H1 (cell line): ENCODE results near the gene GALE. TPM values are rescaled to one million over a fixed set of nuclear protein-coding genes. Genes with fewer than 3 reads are reported as not detected.

Source experiments
- CTCF ChIA-PET: fragments of 300-600 bp; sonication (Branson Sonifier 250); formaldehyde crosslinking; loops from one replicate; lab custom pipeline; 2021; ENCODE audit not compliant: partially characterized antibody; lab: Charles Lee
- POLR2A ChIA-PET: fragments of 300-600 bp; sonication (Branson Sonifier 250); formaldehyde crosslinking; loops from one replicate; lab custom pipeline; 2021; ENCODE audit warnings: inconsistent platforms; ENCODE audit not compliant: partially characterized antibody; lab: Charles Lee
- DNase-seq, 2 experiments: peaks; one replicate each; pipeline versions ENCODE4 v3.0.0 to v3.0.0-alpha.2; 2010 to 2022; ENCODE audit warnings: low spot score in 2 of 2, low read depth in 1 of 2, mixed read lengths in 1 of 2
- FAIRE-seq: peaks from 2 replicates; lab custom pipeline; 2011; peaks lifted over from hg19 to GRCh38; lab: Jason Lieb, UNC
- H2AFZ ChIP-seq: 2 replicates; pipeline ENCODE4 v1.8.1; 2012; ENCODE audit warnings: low read length, inconsistent platforms
- H2AK5ac ChIP-seq: 2 replicates; pipeline ENCODE4 v1.6.1; 2013; ENCODE audit warnings: low read depth, low read length
- H2BK120ac ChIP-seq: replicated peaks from 2 replicates; pipeline ENCODE3; 2013; ENCODE audit warnings: low read depth, low read length, inconsistent platforms
- H2BK12ac ChIP-seq: 2 replicates; pipeline ENCODE4 v1.6.1; 2013; ENCODE audit warnings: low read depth, low read length
- H2BK15ac ChIP-seq: 2 replicates; pipeline ENCODE4 v1.6.1; 2013; ENCODE audit warnings: low read length
- H2BK20ac ChIP-seq: 2 replicates; pipeline ENCODE4 v1.6.1; 2013; ENCODE audit warnings: low read length
- H2BK5ac ChIP-seq: 2 replicates; pipeline ENCODE4 v1.6.1; 2013; ENCODE audit warnings: low read depth, low read length
- H3K14ac ChIP-seq: 2 replicates; pipeline ENCODE4 v1.6.1; 2013; ENCODE audit warnings: inconsistent platforms; ENCODE audit not compliant: insufficient read length
- H3K18ac ChIP-seq: 2 replicates; pipeline ENCODE4 v1.6.1; 2013; ENCODE audit warnings: low read length; ENCODE audit errors: extremely low read depth
- H3K23ac ChIP-seq: 2 replicates; pipeline ENCODE4 v1.6.1; 2013; ENCODE audit warnings: inconsistent platforms; ENCODE audit not compliant: insufficient read length
- H3K23me2 ChIP-seq: 2 replicates; pipeline ENCODE4 v1.6.1; 2013; ENCODE audit warnings: low read depth, low read length
- H3K27ac ChIP-seq: 2 replicates; pipeline ENCODE4 v1.6.1; 2011; ENCODE audit warnings: low read depth, low read length, inconsistent platforms
- H3K27me3 ChIP-seq, 4 experiments: replicated peaks in 1 of 4; 1 replicate in 1 of 4; 2 replicates in 3 of 4; pipeline versions ENCODE4 v1.6.1 to v1.8.1; 2011 to 2013; ENCODE audit warnings: low read length in 3 of 4, mild to moderate bottlenecking in 3 of 4, inconsistent platforms in 2 of 4, mixed read lengths in 2 of 4, moderate library complexity in 1 of 4; ENCODE audit not compliant: control insufficient read depth in 3 of 4, insufficient read depth in 3 of 4; ENCODE audit errors: extremely low read depth in 1 of 4
- H3K36me3 ChIP-seq, 4 experiments: 2 replicates each; pipeline versions ENCODE4 v1.6.1 to v1.8.1; 2011 to 2013; ENCODE audit warnings: mild to moderate bottlenecking in 4 of 4, low read length in 3 of 4, moderate library complexity in 2 of 4, control low read depth in 1 of 4, inconsistent platforms in 1 of 4; ENCODE audit not compliant: insufficient read depth in 4 of 4, control insufficient read depth in 2 of 4
- H3K4ac ChIP-seq: replicated peaks from 2 replicates; pipeline ENCODE3; 2013; ENCODE audit warnings: low read length, low read depth, mixed read lengths, inconsistent platforms; ENCODE audit not compliant: insufficient read length
- H3K4me1 ChIP-seq, 4 experiments: replicated peaks in 1 of 4; 1 replicate in 1 of 4; 2 replicates in 3 of 4; pipeline versions ENCODE4 v1.6.1 to v1.8.1; 2011 to 2013; ENCODE audit warnings: low read length in 3 of 4, inconsistent platforms in 2 of 4, mixed read lengths in 1 of 4; ENCODE audit not compliant: insufficient read depth in 4 of 4, control insufficient read depth in 3 of 4
- H3K4me2 ChIP-seq, 2 experiments: 2 replicates each; pipeline versions ENCODE4 v1.6.1 to v1.8.1; 2011 to 2013; ENCODE audit warnings: low read depth in 2 of 2, low read length in 2 of 2, control low read depth in 1 of 2, inconsistent platforms in 1 of 2, mild to moderate bottlenecking in 1 of 2; ENCODE audit not compliant: insufficient read depth in 1 of 2
- H3K4me3 ChIP-seq, 4 experiments: fragments of 200-600, 300-600 bp in 1 of 4; sonication (generic), shearing (Covaris generic), sonication (Bioruptor Twin) in 1 of 4; 2 replicates each; pipeline versions ENCODE4 v1.5.1 to v1.8.1; 2011 to 2016; ENCODE audit warnings: low read length in 4 of 4, low read depth in 3 of 4, control low read depth in 2 of 4, inconsistent platforms in 2 of 4, mild to moderate bottlenecking in 2 of 4, mixed read lengths in 1 of 4, moderate library complexity in 1 of 4; ENCODE audit not compliant: insufficient read depth in 2 of 4; ENCODE audit errors: extremely low read depth in 1 of 4
- H3K56ac ChIP-seq: replicated peaks from 2 replicates; pipeline ENCODE3; 2013; ENCODE audit warnings: low read depth, mild to moderate bottlenecking, mixed read lengths, low read length, inconsistent platforms; ENCODE audit not compliant: insufficient read length
- H3K79me1 ChIP-seq: 2 replicates; pipeline ENCODE4 v1.6.1; 2013; ENCODE audit warnings: low read depth, low read length, control low read depth
- H3K79me2 ChIP-seq, 2 experiments: 2 replicates each; pipeline versions ENCODE4 v1.6.1 to v1.8.1; 2012 to 2013; ENCODE audit warnings: low read length in 2 of 2, mild to moderate bottlenecking in 2 of 2, inconsistent platforms in 1 of 2; ENCODE audit not compliant: insufficient read depth in 2 of 2, control insufficient read depth in 1 of 2
- H3K9ac ChIP-seq, 4 experiments: replicated peaks in 1 of 4; 1 replicate in 1 of 4; 2 replicates in 3 of 4; pipeline versions ENCODE4 v1.6.1 to v1.8.1; 2011 to 2013; ENCODE audit warnings: low read depth in 3 of 4, low read length in 3 of 4, control low read depth in 2 of 4, mild to moderate bottlenecking in 2 of 4, moderate library complexity in 2 of 4, inconsistent platforms in 1 of 4; ENCODE audit errors: extremely low read depth in 1 of 4
- H3K9me3 ChIP-seq, 2 experiments: 2 replicates each; pipeline versions ENCODE4 v1.6.1 to v1.8.1; 2012 to 2013; ENCODE audit warnings: mild to moderate bottlenecking in 2 of 2, moderate library complexity in 2 of 2, control low read depth in 1 of 2, inconsistent platforms in 1 of 2, low read depth in 1 of 2, low read length in 1 of 2, mixed read lengths in 1 of 2; ENCODE audit not compliant: insufficient read depth in 2 of 2
- H4K20me1 ChIP-seq, 2 experiments: replicated peaks in 1 of 2; 2 replicates each; pipeline versions ENCODE3 to v1.8.1; 2011 to 2013; ENCODE audit warnings: inconsistent platforms in 2 of 2, low read length in 2 of 2, mild to moderate bottlenecking in 1 of 2; ENCODE audit not compliant: insufficient read depth in 2 of 2, control insufficient read depth in 1 of 2
- H4K5ac ChIP-seq: 2 replicates; pipeline ENCODE4 v1.6.1; 2013; ENCODE audit warnings: low read length, low read depth, mixed read lengths, inconsistent platforms; ENCODE audit not compliant: insufficient read length
- H4K8ac ChIP-seq: 2 replicates; pipeline ENCODE4 v1.8.0; 2013; ENCODE audit warnings: mild to moderate bottlenecking, moderate library complexity, low read length, inconsistent platforms; ENCODE audit not compliant: insufficient read depth; ENCODE audit errors: extremely low read depth
- H4K91ac ChIP-seq: replicated peaks from 2 replicates; pipeline ENCODE3; 2013; ENCODE audit warnings: low read length, mixed read lengths, inconsistent platforms; ENCODE audit not compliant: insufficient read length
- ATF3 ChIP-seq: IDR thresholded peaks from 2 replicates; pipeline ENCODE4 v1.6.1; 2011; ENCODE audit warnings: low read depth, mild to moderate bottlenecking, low read length; ENCODE audit not compliant: insufficient read depth
- EP300 ChIP-seq, 2 experiments: IDR thresholded peaks; 1 replicate in 1 of 2; 2 replicates in 1 of 2; pipeline ENCODE4 v1.6.1; 2011 to 2012; ENCODE audit warnings: low read depth in 2 of 2, low read length in 2 of 2, mild to moderate bottlenecking in 2 of 2, borderline replicate concordance in 1 of 2, inconsistent platforms in 1 of 2, moderate library complexity in 1 of 2
- EZH2 ChIP-seq: fragments of 200-600 bp; sonication (generic); IDR thresholded peaks from 2 replicates; pipeline ENCODE4 v1.7.1; 2012; ENCODE audit warnings: low read depth, mild to moderate bottlenecking, moderate library complexity, low read length, inconsistent platforms; ENCODE audit not compliant: severe bottlenecking
- GTF2F1 ChIP-seq: IDR thresholded peaks from 2 replicates; pipeline ENCODE4 v1.6.1; 2012; ENCODE audit warnings: low read depth, low read length, improper control_type of control experiment, borderline replicate concordance
- KDM1A ChIP-seq: fragments of 200-600, 300-600 bp; sonication (generic); IDR thresholded peaks from 2 replicates; pipeline ENCODE4 v1.7.1; 2016; ENCODE audit warnings: mild to moderate bottlenecking, low read length, borderline replicate concordance
- RFX5 ChIP-seq: IDR thresholded peaks from 2 replicates; pipeline ENCODE4 v1.6.1; 2011; ENCODE audit warnings: low read depth, low read length, improper control_type of control experiment, borderline replicate concordance
- SP4 ChIP-seq: IDR thresholded peaks from 2 replicates; pipeline ENCODE4 v1.6.1; 2012; ENCODE audit warnings: low read length, inconsistent platforms
- WGBS, 2 experiments: shearing (Covaris generic) in 1 of 2; methylation state at CpG; one replicate each; pipeline versions ENCODE4 v1.1.6 to v1.1.7; 2013 to 2015; ENCODE audit warnings: low lambda C conversion rate in 2 of 2, mixed read lengths in 2 of 2, inconsistent platforms in 1 of 2, low coverage in 1 of 2, missing lambda C conversion rate in 1 of 2; ENCODE audit not compliant: insufficient replicate concordance in 2 of 2, insufficient coverage in 1 of 2, insufficient read length in 1 of 2; ENCODE audit errors: extremely low coverage in 1 of 2, missing lambda C conversion rate in 1 of 2; 5-methylcytosine and 5-hydroxymethylcytosine counted together
- polyA plus RNA-seq, 7 experiments: library from polyadenylated mRNA; depleted of rRNA in 3 of 7; stranded (reverse) in 5 of 7; unstranded in 2 of 7; fragments of >200 nt in 5 of 7; fragments of 200-250 nt in 2 of 7; gene quantifications; 1 replicate in 5 of 7; 2 replicates in 1 of 7; 4 replicates in 1 of 7; pipeline versions ENCODE4 v1.2.1 to v1.2.3, GENCODE V29; 2011 to 2013; ENCODE audit warnings: missing spikeins in 2 of 7, mixed read lengths in 2 of 7
- total RNA-seq: library from RNA; stranded (reverse); fragmentation: NEBNext Ultra II Directional; extraction: Animal tissue kit (Norgen Biotek cat#: 25700); gene quantifications from 2 replicates; pipeline ENCODE4 v1.2.1, GENCODE V29; 2021
- TF ChIP-seq, protein P1 (sequence below): IDR thresholded peaks from 2 replicates; pipeline ENCODE4 v1.6.1; 2011; ENCODE audit warnings: low read length, improper control_type of control experiment

GALE gene
- total and polyA plus RNA-seq, 2 of the 8 experiments (the other 6 are each of a cell fraction or from before 2014, with no cell fraction given), result 26.0 to 33.9 TPM

- H2BK15ac ChIP-seq, result no peak overlapping the region
- H4K8ac ChIP-seq, result peak overlapping the region; percentile 80; the same call in 1 of the 2 replicates
- peaks cover 10% of the 10 kb centered on the region; the same call in 1 of the 2 replicates for H3K79me1 ChIP-seq
- peaks cover 4 to 21% of the 10 kb centered on the region in 2 experiments; a peak in 3 of 4 replicates for H3K79me2 ChIP-seq
- peaks cover 0 to 11% (median 6%) of the 10 kb centered on the region in 4 experiments; a peak in 5 of 7 replicates for H3K4me1 ChIP-seq
- H2BK120ac ChIP-seq, result no peak overlapping the region
- H3K56ac ChIP-seq, result no peak overlapping the region
- H3K4ac ChIP-seq, result peak overlapping the region; percentile 89
- WGBS, 2 experiments, result 74% methylated on average over 10 of the region's 19 CpGs; no CpG with 5 or more reads in 1 of the 2 experiments
- ChIA-PET POLR2A (interaction anchor here (0.7 to 16.2 kb wide), 9 partner anchors 7 to 112 kb away, joined by 3 to 192 read pairs (median 8); partner anchors contain the start of genes ELOA, GALE, PITHD1 and RPL11), CTCF (interaction anchor here (0.7 to 2.0 kb wide), 6 partner anchors 10 to 75 kb away, joined by 3 to 8 read pairs (median 4); partner anchors contain the start of gene FUCA1)
- H3K4me3 ChIP-seq, result peak overlapping the region; percentile 63 to 100 (median 96)
- no peak for DNase-seq
- peaks cover 7 to 10% of the 10 kb centered on the region in 2 experiments for H4K20me1 ChIP-seq
- peak overlapping the region; percentile 73 for H4K91ac ChIP-seq
- H4K5ac ChIP-seq, result peak overlapping the region; percentile 25
- no peak for FAIRE-seq
- H3K36me3 ChIP-seq, result peaks cover 2 to 23% (median 22%) of the 10 kb centered on the region in 4 experiments; a peak in 6 of 8 replicates
- no peak overlapping the region for H3K18ac ChIP-seq
- no peak overlapping the region for H2AFZ ChIP-seq
- H3K23me2 ChIP-seq, result peaks cover 9% of the 10 kb centered on the region
- no peaks in the 10 kb centered on the region for H3K27me3 ChIP-seq
- no peak overlapping the region for H3K23ac ChIP-seq
- H2BK12ac ChIP-seq, result peak overlapping the region; percentile 11; the same call in 1 of the 2 replicates
- peak overlapping the region; percentile 81 for H2BK5ac ChIP-seq
- H2BK20ac ChIP-seq, result no peak overlapping the region
- no peak overlapping the region for H3K27ac ChIP-seq
- peak overlapping the region; percentile 49; the same call in 1 of the 2 replicates for H2AK5ac ChIP-seq
- no peak overlapping the region for H3K14ac ChIP-seq
- peak overlapping the region; percentile 74 to 96 for H3K4me2 ChIP-seq
- H3K9me3 ChIP-seq, result no peaks in the 10 kb centered on the region
- peak overlapping the region in 3 of 4 experiments; percentile 36 to 64 (median 46); a peak in 4 of 7 replicates for H3K9ac ChIP-seq
- no peak for TF ChIP-seq SP4
- no peak for TF ChIP-seq ATF3
- TF ChIP-seq EP300 (IDR thresholded peaks at IDR 0.05; ENCODE audit: borderline replicate concordance in 1 of 2, low read depth in 2 of 2, low read length in 2 of 2), result no peak
- TF ChIP-seq KDM1A, result no peak
- TF ChIP-seq RFX5, result no peak
- TF ChIP-seq EZH2, result no peak
- no peak for TF ChIP-seq GTF2F1
- TF ChIP-seq, protein P1, sequence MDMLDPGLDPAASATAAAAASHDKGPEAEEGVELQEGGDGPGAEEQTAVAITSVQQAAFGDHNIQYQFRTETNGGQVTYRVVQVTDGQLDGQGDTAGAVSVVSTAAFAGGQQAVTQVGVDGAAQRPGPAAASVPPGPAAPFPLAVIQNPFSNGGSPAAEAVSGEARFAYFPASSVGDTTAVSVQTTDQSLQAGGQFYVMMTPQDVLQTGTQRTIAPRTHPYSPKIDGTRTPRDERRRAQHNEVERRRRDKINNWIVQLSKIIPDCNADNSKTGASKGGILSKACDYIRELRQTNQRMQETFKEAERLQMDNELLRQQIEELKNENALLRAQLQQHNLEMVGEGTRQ, result no peak
These were observed 8.2 kb downstream of the GALE start for GRCh38 chr1:23792151-23792945.
